Measurements from ENCODE around the gene ZGLP1. TPM values are rescaled to one million over a fixed set of nuclear protein-coding genes. Genes with fewer than 3 reads are reported as not detected.
"Not testable (repeated sequence)": the region's sequence is repeated elsewhere in the genome, so short reads cannot be mapped to it uniquely, and the experiment has no call there.

ZGLP1 gene
- 1 to 10 TPM in 1 of 2 experiments, under 1 TPM in 1; 0.93 to 3.3 TPM for total RNA-seq

- peaks cover 2% of the 10 kb centered on the region for H3K4me1 Mint-ChIP-seq
- H3K9me3 Mint-ChIP-seq (ENCODE audit: low read depth), result no peaks in the 10 kb centered on the region
- no peak within 1 kb of the TSS for H3K4me3 Mint-ChIP-seq
- ATAC-seq, result no peak
- no peak within 1 kb of the TSS for H3K27ac Mint-ChIP-seq
- H3K36me3 Mint-ChIP-seq, result no peaks in the 10 kb centered on the region
- DNase-seq, result no peak
- CTCF ChIA-PET, result no interaction called here
- H3K27me3 Mint-ChIP-seq, result no peaks in the 10 kb centered on the region
These were observed at the start of gene ZGLP1 for GRCh38 chr19:10309423-10309822. ZGLP1 (minus strand) TSS chr19:10309815.

GRCh38 chr19:10356431-10356830 is 46.8 kb upstream of the ZGLP1 start:
- no peaks in the 10 kb centered on the region for H3K4me1 Mint-ChIP-seq
- H3K36me3 Mint-ChIP-seq, result peaks cover 35% of the 10 kb centered on the region
- DNase-seq (no peak), ATAC-seq (no peak)
- H3K4me3 Mint-ChIP-seq, result no peak overlapping the region
- no peaks in the 10 kb centered on the region for H3K27me3 Mint-ChIP-seq
- CTCF ChIA-PET, result no interaction called here
- H3K9me3 Mint-ChIP-seq (ENCODE audit: low read depth), result no peaks in the 10 kb centered on the region
- H3K27ac Mint-ChIP-seq, result no peak overlapping the region

- Mint-ChIP-seq H3K4me1 (no peaks in the 10 kb centered on the region), H3K36me3 (peaks cover 28% of the 10 kb centered on the region), H3K4me3 (no peak overlapping the region), H3K27me3 (no peaks in the 10 kb centered on the region), H3K9me3 (ENCODE audit: low read depth) (no peaks in the 10 kb centered on the region), H3K27ac (no peak overlapping the region)
- peak; percentile 53 for ATAC-seq
- peak; percentile 54 for DNase-seq
- CTCF ChIA-PET, result interaction anchor here (0.5 kb wide), 1 partner anchor 208 kb away, joined by 3 read pairs; no protein-coding TSS in a partner anchor
These were observed 44.3 kb upstream of the ZGLP1 start for GRCh38 chr19:10353793-10354391.

GRCh38 chr19:10352764-10353671 is 43.4 kb upstream of the ZGLP1 start:
- CTCF ChIA-PET, result interaction anchor here (0.5 kb wide), 1 partner anchor 209 kb away, joined by 3 read pairs; no protein-coding TSS in a partner anchor
- H3K4me3 Mint-ChIP-seq, result no peak overlapping the region
- DNase-seq (no peak), ATAC-seq (peak; percentile 33)
- H3K9me3 Mint-ChIP-seq (ENCODE audit: low read depth), result no peaks in the 10 kb centered on the region
- no peaks in the 10 kb centered on the region for H3K4me1 Mint-ChIP-seq
- H3K27me3 Mint-ChIP-seq, result no peaks in the 10 kb centered on the region
- no peak overlapping the region for H3K27ac Mint-ChIP-seq
- peaks cover 28% of the 10 kb centered on the region for H3K36me3 Mint-ChIP-seq

GRCh38 chr19:10346509-10346908 is 36.9 kb upstream of the ZGLP1 start:
- no peaks in the 10 kb centered on the region for H3K27me3 Mint-ChIP-seq
- no peak for ATAC-seq
- DNase-seq, result no peak
- H3K27ac Mint-ChIP-seq, result no peak overlapping the region
- H3K36me3 Mint-ChIP-seq, result peaks cover 2% of the 10 kb centered on the region
- H3K4me3 Mint-ChIP-seq, result no peak overlapping the region
- no peaks in the 10 kb centered on the region for H3K4me1 Mint-ChIP-seq
- no peaks in the 10 kb centered on the region for H3K9me3 Mint-ChIP-seq (ENCODE audit: low read depth)
- CTCF ChIA-PET, result no interaction called here

- Mint-ChIP-seq H3K36me3 (no peaks in the 10 kb centered on the region), H3K27ac (no peak overlapping the region), H3K27me3 (no peaks in the 10 kb centered on the region), H3K4me3 (no peak overlapping the region), H3K9me3 (ENCODE audit: low read depth) (no peaks in the 10 kb centered on the region), H3K4me1 (peaks cover 9% of the 10 kb centered on the region)
- ATAC-seq (no peak), DNase-seq (no peak)
- CTCF ChIA-PET, result interaction anchor here (0.8 to 3.3 kb wide), 2 partner anchors 44 to 86 kb away, joined by 3 to 10 read pairs; no protein-coding TSS in a partner anchor
These were observed 35.2 kb upstream of the ZGLP1 start for GRCh38 chr19:10344780-10345179.

- no peak for ATAC-seq
- DNase-seq, result no peak
- peaks cover 22% of the 10 kb centered on the region for H3K4me1 Mint-ChIP-seq
These were observed 33.9 kb upstream of the ZGLP1 start for GRCh38 chr19:10343495-10343894.

GRCh38 chr19:10339977-10340376 is 30.4 kb upstream of the ZGLP1 start:
- H3K36me3 Mint-ChIP-seq, result peaks cover 5% of the 10 kb centered on the region

More at GRCh38 chr19:10343495-10343894, 33.9 kb upstream of the ZGLP1 start:
- H3K27me3 Mint-ChIP-seq, result no peaks in the 10 kb centered on the region
- no peaks in the 10 kb centered on the region for H3K9me3 Mint-ChIP-seq (ENCODE audit: low read depth)
- no peak overlapping the region for H3K4me3 Mint-ChIP-seq
- peaks cover 2% of the 10 kb centered on the region for H3K36me3 Mint-ChIP-seq
- CTCF ChIA-PET, result interaction anchor here (1.1 to 3.3 kb wide), 3 partner anchors 10 to 85 kb away, joined by 3 to 10 read pairs (median 6); partner anchors contain the start of gene RAVER1
- no peak overlapping the region for H3K27ac Mint-ChIP-seq

GRCh38 chr19:10339380-10339960 is 29.9 kb upstream of the ZGLP1 start, which contains the start of gene ICAM3:
ICAM3 (minus strand) TSS chr19:10339624; CDS start chr19:10339614, 10 bp downstream.
- Mint-ChIP-seq H3K4me3 (peak within 1 kb of the TSS; percentile 93), H3K36me3 (peaks cover 9% of the 10 kb centered on the region), H3K9me3 (ENCODE audit: low read depth) (no peaks in the 10 kb centered on the region), H3K4me1 (peaks cover 39% of the 10 kb centered on the region), H3K27ac (peak within 1 kb of the TSS; percentile 96), H3K27me3 (no peaks in the 10 kb centered on the region)
- peak; percentile 88 for DNase-seq
- CTCF ChIA-PET, result interaction anchor here (0.6 to 2.0 kb wide), 2 partner anchors 81 to 116 kb away, joined by 4 to 8 read pairs; no protein-coding TSS in a partner anchor
- peak; percentile 94 for ATAC-seq

More at GRCh38 chr19:10339977-10340376, 30.4 kb upstream of the ZGLP1 start:
- Mint-ChIP-seq H3K27ac (peak overlapping the region; percentile 96), H3K27me3 (no peaks in the 10 kb centered on the region), H3K9me3 (ENCODE audit: low read depth) (no peaks in the 10 kb centered on the region), H3K4me1 (peaks cover 35% of the 10 kb centered on the region), H3K4me3 (peak overlapping the region; percentile 93)
- DNase-seq (no peak), ATAC-seq (no peak)
- CTCF ChIA-PET, result interaction anchor here (0.6 to 2.0 kb wide), 5 partner anchors 59 to 360 kb away, joined by 4 to 8 read pairs (median 4); no protein-coding TSS in a partner anchor

- peaks cover 44% of the 10 kb centered on the region for H3K4me1 Mint-ChIP-seq
- H3K4me3 Mint-ChIP-seq, result peak overlapping the region; percentile 93
- H3K27ac Mint-ChIP-seq, result peak overlapping the region; percentile 96
- CTCF ChIA-PET, result no interaction called here
- H3K36me3 Mint-ChIP-seq, result peaks cover 13% of the 10 kb centered on the region
- ATAC-seq (no peak), DNase-seq (no peak)
- H3K27me3 Mint-ChIP-seq, result no peaks in the 10 kb centered on the region
- H3K9me3 Mint-ChIP-seq (ENCODE audit: low read depth), result no peaks in the 10 kb centered on the region
These were observed 29.3 kb upstream of the ZGLP1 start for GRCh38 chr19:10338940-10339339.

GRCh38 chr19:10336725-10337124 is 27.1 kb upstream of the ZGLP1 start:
- Mint-ChIP-seq H3K36me3 (peaks cover 25% of the 10 kb centered on the region), H3K4me1 (peaks cover 60% of the 10 kb centered on the region)
- H3K9me3 Mint-ChIP-seq (ENCODE audit: low read depth); H3K27me3 Mint-ChIP-seq; ATAC-seq; DNase-seq; H3K27ac Mint-ChIP-seq; H3K4me3 Mint-ChIP-seq: not testable (repeated sequence)
- CTCF ChIA-PET, result interaction anchor here (1.0 to 1.3 kb wide), 2 partner anchors 67 to 78 kb away, joined by 4 read pairs; no protein-coding TSS in a partner anchor

- no peak overlapping the region for H3K27ac Mint-ChIP-seq
- H3K4me3 Mint-ChIP-seq, result no peak overlapping the region
- no peak for ATAC-seq
- H3K36me3 Mint-ChIP-seq, result peaks cover 26% of the 10 kb centered on the region
- H3K27me3 Mint-ChIP-seq, result no peaks in the 10 kb centered on the region
- no peak for DNase-seq
- H3K4me1 Mint-ChIP-seq, result peaks cover 58% of the 10 kb centered on the region
- CTCF ChIA-PET, result interaction anchor here (1.3 kb wide), 1 partner anchor 77 kb away, joined by 4 read pairs; no protein-coding TSS in a partner anchor
- H3K9me3 Mint-ChIP-seq (ENCODE audit: low read depth), result no peaks in the 10 kb centered on the region
These were observed 25.9 kb upstream of the ZGLP1 start for GRCh38 chr19:10335352-10335985.
